SK-N-SH treated with all-trans-retinoic acid at 6 μM for 48 hours (cell line): ENCODE results near the gene GPS2.

Experiments used
- ATAC-seq: fragments of 200-7000 bp; cut with Tn5 transposase; 3 replicates; pipeline ENCODE4 v1.9.1; 2020; ENCODE audit warnings: mild to moderate bottlenecking, moderate library complexity
- ARNTL ChIP-seq: fragments of 450-650 bp; formaldehyde crosslinking; IDR thresholded peaks from 2 replicates; pipeline ENCODE4 v1.5.0; 2020; ENCODE audit warnings: low read depth, mild to moderate bottlenecking, moderate library complexity, borderline replicate concordance
- BACH2 ChIP-seq: fragments of 250-450 bp; sonication (Bioruptor Pico); IDR thresholded peaks from 2 replicates; pipeline ENCODE4 v1.9.0; 2021; ENCODE audit warnings: mild to moderate bottlenecking, borderline replicate concordance
- CREB5 ChIP-seq: fragments of 250-450 bp; sonication (Bioruptor Pico); IDR thresholded peaks from 2 replicates; pipeline ENCODE4 v1.5.1; 2020; ENCODE audit warnings: low read depth, mild to moderate bottlenecking, moderate library complexity
- CSDC2 ChIP-seq: fragments of 250-450 bp; sonication (Bioruptor Pico); IDR thresholded peaks from 2 replicates; pipeline ENCODE4 v1.5.0; 2020; ENCODE audit warnings: mild to moderate bottlenecking, moderate library complexity
- CSRNP3 ChIP-seq: fragments of 250-450 bp; sonication (Bioruptor Pico); IDR thresholded peaks from 2 replicates; pipeline ENCODE4 v1.5.1; 2021; ENCODE audit warnings: mild to moderate bottlenecking, moderate library complexity
- ESRRG ChIP-seq: fragments of 250-450 bp; sonication (Bioruptor Pico); IDR thresholded peaks from 2 replicates; pipeline ENCODE4 v1.6.1; 2021; ENCODE audit warnings: mild to moderate bottlenecking
- GLIS3 ChIP-seq: fragments of 250-450 bp; sonication (Bioruptor Pico); IDR thresholded peaks from 2 replicates; pipeline ENCODE4 v1.5.0; 2020; ENCODE audit warnings: mild to moderate bottlenecking, moderate library complexity
- OSR1 ChIP-seq: fragments of 250-450 bp; sonication (Bioruptor Pico); IDR thresholded peaks from 2 replicates; pipeline ENCODE4 v1.8.0; 2022; ENCODE audit warnings: moderate library complexity, mild to moderate bottlenecking, inconsistent platforms
- POU6F1 ChIP-seq: fragments of 250-450 bp; sonication (Bioruptor Pico); IDR thresholded peaks from 2 replicates; pipeline ENCODE4 v1.8.0; 2021; ENCODE audit warnings: low read depth, mild to moderate bottlenecking, moderate library complexity, borderline replicate concordance
- PPARA ChIP-seq: fragments of 250-450 bp; sonication (Bioruptor Pico); IDR thresholded peaks from 2 replicates; pipeline ENCODE4 v1.5.0; 2020; ENCODE audit warnings: mild to moderate bottlenecking, borderline replicate concordance
- RARB ChIP-seq: fragments of 250-450 bp; sonication (Bioruptor Pico); IDR thresholded peaks from 2 replicates; pipeline ENCODE4 v1.8.0; 2021; ENCODE audit warnings: mild to moderate bottlenecking, moderate library complexity
- SNAI2 ChIP-seq: fragments of 250-450 bp; sonication (Bioruptor Pico); IDR thresholded peaks from 2 replicates; pipeline ENCODE4 v1.5.0; 2020; ENCODE audit warnings: mild to moderate bottlenecking, moderate library complexity
- TCF4 ChIP-seq: fragments of 250-450 bp; sonication (Bioruptor Pico); IDR thresholded peaks from 2 replicates; pipeline ENCODE4 v1.8.0; 2021; ENCODE audit warnings: mild to moderate bottlenecking, moderate library complexity, borderline replicate concordance
- TOX ChIP-seq: fragments of 250-450 bp; sonication (Bioruptor Pico); IDR thresholded peaks from 2 replicates; pipeline ENCODE4 v1.8.0; 2021; ENCODE audit warnings: mild to moderate bottlenecking, moderate library complexity, borderline replicate concordance
- TSHZ2 ChIP-seq: fragments of 250-450 bp; sonication (Bioruptor Pico); IDR thresholded peaks from 2 replicates; pipeline ENCODE4 v1.5.0; 2020; ENCODE audit warnings: mild to moderate bottlenecking, moderate library complexity
- ZC3H10 ChIP-seq: fragments of 250-450 bp; sonication (Bioruptor Pico); IDR thresholded peaks from 2 replicates; pipeline ENCODE4 v1.5.1; 2021; ENCODE audit warnings: mild to moderate bottlenecking, moderate library complexity
- ZFP3 ChIP-seq: fragments of 250-450 bp; sonication (Bioruptor Pico); IDR thresholded peaks from 2 replicates; pipeline ENCODE4 v1.5.0; 2020; ENCODE audit warnings: mild to moderate bottlenecking, moderate library complexity
- ZFP30 ChIP-seq: fragments of 450-650 bp; formaldehyde crosslinking; IDR thresholded peaks from 2 replicates; pipeline ENCODE4 v1.5.0; 2022; ENCODE audit warnings: mild to moderate bottlenecking, moderate library complexity
- ZNF565 ChIP-seq: fragments of 450-650 bp; formaldehyde crosslinking; conservative IDR thresholded peaks from 2 replicates; pipeline ENCODE4 v1.5.0; 2020; ENCODE audit warnings: low read depth, mild to moderate bottlenecking, moderate library complexity
- ZNF70 ChIP-seq: fragments of 450-650 bp; formaldehyde crosslinking; IDR thresholded peaks from 2 replicates; pipeline ENCODE4 v1.5.0; 2020; ENCODE audit warnings: mild to moderate bottlenecking, moderate library complexity
- ZNF8 ChIP-seq: fragments of 450-650 bp; formaldehyde crosslinking; IDR thresholded peaks from 2 replicates; pipeline ENCODE4 v1.5.0; 2020; ENCODE audit warnings: mild to moderate bottlenecking, moderate library complexity

GPS2 gene

GRCh38 chr17:7327056-7327455 lies 11.9 kb upstream of the GPS2 start:
- no peak for ATAC-seq
- no peak for TF ChIP-seq ZNF565
- TF ChIP-seq CREB5 (CRISPR knock-in tag): no peak
- no peak for TF ChIP-seq ZNF70 (CRISPR knock-in tag)
- TF ChIP-seq TOX: no peak
- no peak for TF ChIP-seq ZFP3 (CRISPR knock-in tag)
- no peak for TF ChIP-seq RARB (CRISPR knock-in tag)
- TF ChIP-seq ZC3H10 (CRISPR knock-in tag): no peak
- TF ChIP-seq BACH2 (CRISPR knock-in tag): no peak
- no peak for TF ChIP-seq TCF4 (CRISPR knock-in tag)
- no peak for TF ChIP-seq SNAI2 (CRISPR knock-in tag)
- no peak for TF ChIP-seq ARNTL (CRISPR knock-in tag)
- TF ChIP-seq ZFP30 (CRISPR knock-in tag): no peak
- TF ChIP-seq POU6F1 (CRISPR knock-in tag): no peak
- TF ChIP-seq ZNF8 (CRISPR knock-in tag): no peak
- no peak for TF ChIP-seq GLIS3
- TF ChIP-seq PPARA: no peak
- no peak for TF ChIP-seq CSDC2 (CRISPR knock-in tag)
- no peak for TF ChIP-seq OSR1

GRCh38 chr17:7326186-7326585 lies 11.0 kb upstream of the GPS2 start:
- TF ChIP-seq POU6F1 (CRISPR knock-in tag): no peak
- no peak for TF ChIP-seq ZC3H10 (CRISPR knock-in tag)
- no peak for TF ChIP-seq CSRNP3 (CRISPR knock-in tag)
- no peak for TF ChIP-seq TCF4 (CRISPR knock-in tag)
- TF ChIP-seq CREB5 (CRISPR knock-in tag): no peak

GRCh38 chr17:7325031-7325528 lies 9.9 kb upstream of the GPS2 start:
- ATAC-seq: no peak
- TF ChIP-seq GLIS3: no peak
- no peak for TF ChIP-seq RARB (CRISPR knock-in tag)
- no peak for TF ChIP-seq CSRNP3 (CRISPR knock-in tag)
- TF ChIP-seq ZNF565: no peak
- no peak for TF ChIP-seq ZNF70 (CRISPR knock-in tag)
- TF ChIP-seq CREB5 (CRISPR knock-in tag): no peak
- TF ChIP-seq SNAI2 (CRISPR knock-in tag): no peak
- TF ChIP-seq POU6F1 (CRISPR knock-in tag): no peak
- no peak for TF ChIP-seq TSHZ2 (CRISPR knock-in tag)
- no peak for TF ChIP-seq TOX
- TF ChIP-seq BACH2 (CRISPR knock-in tag): no peak
- no peak for TF ChIP-seq ESRRG (CRISPR knock-in tag)
- no peak for TF ChIP-seq ZFP30 (CRISPR knock-in tag)
- TF ChIP-seq CSDC2 (CRISPR knock-in tag): no peak

More at GRCh38 chr17:7326186-7326585, 11.0 kb upstream of the GPS2 start:
- ATAC-seq: no peak
